GM21423 (cell line): ENCODE results near the gene KIF9.
"Not testable (repeated sequence)": the region's sequence is repeated elsewhere in the genome, so short reads cannot be mapped to it uniquely, and the experiment has no call there.

Experiments
- ATAC-seq: cut with Tn5 transposase; IDR thresholded peaks from one replicate; pipeline ENCODE4 v1.9.1; 2021; ENCODE audit warnings: mild to moderate bottlenecking, moderate library complexity; ENCODE audit not compliant: unreplicated experiment

The KIF9 gene

GRCh38 chr3:47194994-47195393, 87.6 kb downstream of the KIF9 start:
- no peak for ATAC-seq

DNA sequence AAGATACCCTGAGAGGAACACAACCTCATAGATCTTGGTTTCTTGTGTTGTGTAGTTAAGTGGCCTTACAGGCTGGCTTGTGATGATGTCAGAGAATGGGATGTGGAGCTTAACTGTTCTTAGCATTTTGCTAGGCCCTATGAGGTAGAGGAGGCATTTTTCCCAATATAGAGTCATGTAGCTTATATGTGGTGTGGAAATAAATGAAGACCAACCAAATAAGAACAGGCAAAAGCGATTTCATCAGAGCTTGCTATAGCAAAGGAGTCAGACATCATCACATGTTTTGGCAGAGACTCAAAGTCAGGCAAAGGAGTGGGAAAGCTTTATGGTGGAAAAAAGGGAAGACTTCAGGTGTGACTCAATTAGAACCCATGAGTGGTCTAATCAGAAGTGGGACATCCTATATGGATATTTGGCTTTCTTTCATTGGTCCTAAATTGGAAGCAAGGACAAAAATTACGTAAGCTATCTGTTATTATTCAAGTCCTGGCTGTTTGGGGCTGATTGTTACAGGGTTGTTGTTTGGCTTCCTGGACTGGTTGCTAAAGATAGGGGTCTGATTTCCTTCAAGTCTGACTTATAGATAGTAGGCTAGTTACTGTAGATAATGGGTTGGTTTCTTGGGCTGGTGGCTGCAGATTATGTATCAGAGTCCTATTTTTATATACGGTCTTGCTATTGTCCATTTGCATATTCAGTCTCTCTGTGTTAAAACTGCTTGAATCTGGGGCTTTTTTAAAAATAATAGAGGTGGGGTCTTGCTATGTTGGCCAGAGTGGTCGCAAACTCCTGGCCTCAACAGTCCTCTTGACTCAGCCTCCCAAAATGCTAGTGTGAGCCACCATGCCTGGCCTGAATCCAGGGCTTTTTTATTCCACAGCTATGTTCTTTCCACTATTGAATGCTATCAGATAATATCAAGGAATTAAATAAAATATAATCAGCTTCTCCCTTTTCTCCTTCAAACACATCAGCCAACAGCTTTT, 88.4 kb downstream of the KIF9 start:
- no peak for ATAC-seq

DNA sequence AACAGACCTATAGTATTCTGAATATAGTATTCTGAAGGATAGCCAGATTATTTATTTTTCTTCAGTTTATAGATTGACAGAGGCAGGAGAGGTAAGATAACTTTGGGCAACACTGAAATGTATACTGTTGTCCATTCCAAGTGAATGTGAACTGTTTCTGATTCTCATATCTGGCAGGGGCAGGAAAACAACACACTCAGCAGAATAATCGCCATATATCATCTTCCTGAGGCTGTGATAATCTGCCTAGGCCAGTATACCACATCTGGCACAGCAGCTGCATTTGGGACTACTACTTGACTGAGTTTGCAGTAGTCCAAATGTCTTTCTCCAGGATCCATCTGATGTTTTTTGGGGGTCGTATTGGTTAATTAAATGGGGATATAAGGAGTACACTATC, 96.3 kb downstream of the KIF9 start:
- no peak for ATAC-seq

DNA sequence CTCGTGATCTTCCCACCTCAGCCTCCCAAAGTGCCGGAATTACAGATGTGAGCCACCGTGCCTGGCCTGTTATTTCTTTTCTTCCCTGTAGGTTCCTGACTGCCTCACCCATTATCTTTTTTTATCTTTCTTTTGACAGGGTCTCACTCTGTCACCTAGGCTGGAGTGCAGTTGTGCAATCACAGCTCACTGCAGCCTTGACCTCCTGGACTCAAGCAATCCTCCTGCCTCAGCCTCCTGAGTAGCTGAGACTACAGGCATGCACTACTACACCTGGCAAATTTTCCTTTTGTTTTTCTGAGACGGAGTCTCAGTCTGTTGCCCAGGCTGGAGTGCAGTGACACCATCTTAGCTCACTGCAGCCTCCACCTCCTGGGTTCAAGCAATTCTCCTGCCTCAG, 100.9 kb downstream of the KIF9 start:
- not testable (repeated sequence) for ATAC-seq

DNA sequence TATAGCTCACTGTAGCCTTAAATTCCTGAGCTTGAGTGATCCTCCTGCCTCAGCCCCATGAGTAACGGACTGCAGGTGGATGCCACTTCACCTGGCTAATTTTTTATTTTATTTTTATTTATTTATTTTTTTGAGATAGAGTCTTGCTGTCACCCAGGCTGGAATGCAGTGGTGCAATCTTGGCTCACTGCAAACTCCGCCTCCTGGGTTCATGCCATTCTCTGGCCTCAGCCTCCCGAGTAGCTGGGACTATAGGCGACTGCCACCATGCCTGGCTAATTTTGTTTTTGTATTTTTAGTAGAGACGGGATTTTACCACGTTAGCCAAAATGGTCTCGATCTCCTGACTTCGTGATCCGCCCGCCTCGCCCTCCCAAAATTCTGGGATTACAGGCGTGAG, 102.6 kb downstream of the KIF9 start:
- not testable (repeated sequence) for ATAC-seq
